Osteocyte (in vitro differentiated cells): Measurements from ENCODE around the gene ALDH1A3. TPM values are rescaled to one million over a fixed set of nuclear protein-coding genes. Genes with fewer than 3 reads are reported as not detected.

Experiments used
- DNase-seq: peaks from one replicate; pipeline ENCODE4 v3.0.0; 2021; ENCODE audit warnings: mixed read lengths; ENCODE audit not compliant: unreplicated experiment; ENCODE audit errors: extremely low spot score
- H3K27ac Mint-ChIP-seq: one replicate; pipeline ENCODE4 v1.8.0; 2021; ENCODE audit warnings: mild to moderate bottlenecking, mixed read lengths; ENCODE audit not compliant: unreplicated experiment
- H3K27me3 Mint-ChIP-seq: one replicate; pipeline ENCODE4 v1.8.0; 2021; ENCODE audit warnings: mixed read lengths; ENCODE audit not compliant: unreplicated experiment
- H3K36me3 Mint-ChIP-seq: one replicate; pipeline ENCODE4 v1.8.0; 2021; ENCODE audit warnings: mixed read lengths; ENCODE audit not compliant: unreplicated experiment
- H3K4me1 Mint-ChIP-seq: one replicate; pipeline ENCODE4 v1.8.0; 2021; ENCODE audit warnings: mixed read lengths; ENCODE audit not compliant: unreplicated experiment
- H3K4me3 Mint-ChIP-seq: one replicate; pipeline ENCODE4 v1.8.0; 2021; ENCODE audit warnings: mild to moderate bottlenecking, moderate library complexity, mixed read lengths; ENCODE audit not compliant: unreplicated experiment
- H3K9me3 Mint-ChIP-seq: one replicate; pipeline ENCODE4 v1.8.0; 2021; ENCODE audit warnings: mixed read lengths; ENCODE audit not compliant: unreplicated experiment
- total RNA-seq: library from RNA; stranded (reverse); gene quantifications from 2 replicates; pipeline ENCODE4 v1.2.1, GENCODE V29; 2021
- TF ChIP-seq, protein P1 (sequence below): fragments of 200-600 bp; sonication (generic); IDR thresholded peaks from 2 replicates; pipeline ENCODE4 v1.5.0; 2021; ENCODE audit warnings: antibody characterized with exemption, mild to moderate bottlenecking, moderate library complexity

ALDH1A3 gene
- total RNA-seq, 1 donor from 2014 or later: 0.30 TPM

DNA sequence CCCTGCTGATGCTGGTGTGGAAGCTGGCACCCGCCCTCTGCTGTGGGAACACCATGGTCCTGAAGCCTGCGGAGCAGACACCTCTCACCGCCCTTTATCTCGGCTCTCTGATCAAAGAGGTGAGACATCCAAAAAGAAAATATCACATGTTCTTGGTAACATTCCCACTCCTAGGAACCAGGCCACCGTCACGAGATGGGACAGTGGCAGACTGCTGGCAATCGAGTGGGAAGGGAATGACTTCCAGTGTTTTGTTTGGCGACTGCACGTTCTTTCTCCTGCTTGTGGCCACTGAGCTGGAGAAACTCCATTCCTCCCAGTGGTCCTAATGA lies 14.3 kb downstream of the ALDH1A3 start:
- no peaks in the 10 kb centered on the region for H3K27me3 Mint-ChIP-seq
- H3K4me1 Mint-ChIP-seq: peaks cover 18% of the 10 kb centered on the region
- DNase-seq: no peak
- no peaks in the 10 kb centered on the region for H3K36me3 Mint-ChIP-seq
- no peaks in the 10 kb centered on the region for H3K9me3 Mint-ChIP-seq
- no peak overlapping the region for H3K27ac Mint-ChIP-seq
- H3K4me3 Mint-ChIP-seq: no peak overlapping the region
- TF ChIP-seq, protein P1, sequence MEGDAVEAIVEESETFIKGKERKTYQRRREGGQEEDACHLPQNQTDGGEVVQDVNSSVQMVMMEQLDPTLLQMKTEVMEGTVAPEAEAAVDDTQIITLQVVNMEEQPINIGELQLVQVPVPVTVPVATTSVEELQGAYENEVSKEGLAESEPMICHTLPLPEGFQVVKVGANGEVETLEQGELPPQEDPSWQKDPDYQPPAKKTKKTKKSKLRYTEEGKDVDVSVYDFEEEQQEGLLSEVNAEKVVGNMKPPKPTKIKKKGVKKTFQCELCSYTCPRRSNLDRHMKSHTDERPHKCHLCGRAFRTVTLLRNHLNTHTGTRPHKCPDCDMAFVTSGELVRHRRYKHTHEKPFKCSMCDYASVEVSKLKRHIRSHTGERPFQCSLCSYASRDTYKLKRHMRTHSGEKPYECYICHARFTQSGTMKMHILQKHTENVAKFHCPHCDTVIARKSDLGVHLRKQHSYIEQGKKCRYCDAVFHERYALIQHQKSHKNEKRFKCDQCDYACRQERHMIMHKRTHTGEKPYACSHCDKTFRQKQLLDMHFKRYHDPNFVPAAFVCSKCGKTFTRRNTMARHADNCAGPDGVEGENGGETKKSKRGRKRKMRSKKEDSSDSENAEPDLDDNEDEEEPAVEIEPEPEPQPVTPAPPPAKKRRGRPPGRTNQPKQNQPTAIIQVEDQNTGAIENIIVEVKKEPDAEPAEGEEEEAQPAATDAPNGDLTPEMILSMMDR: no peak

GRCh38 chr15:100895721-100896120 lies 16.1 kb downstream of the ALDH1A3 start:
- H3K27ac Mint-ChIP-seq: no peak overlapping the region
- no peaks in the 10 kb centered on the region for H3K36me3 Mint-ChIP-seq
- DNase-seq: no peak
- H3K27me3 Mint-ChIP-seq: no peaks in the 10 kb centered on the region
- H3K9me3 Mint-ChIP-seq: no peaks in the 10 kb centered on the region
- H3K4me3 Mint-ChIP-seq: no peak overlapping the region
- TF ChIP-seq, protein P1: no peak
- peaks cover 10% of the 10 kb centered on the region for H3K4me1 Mint-ChIP-seq

DNA sequence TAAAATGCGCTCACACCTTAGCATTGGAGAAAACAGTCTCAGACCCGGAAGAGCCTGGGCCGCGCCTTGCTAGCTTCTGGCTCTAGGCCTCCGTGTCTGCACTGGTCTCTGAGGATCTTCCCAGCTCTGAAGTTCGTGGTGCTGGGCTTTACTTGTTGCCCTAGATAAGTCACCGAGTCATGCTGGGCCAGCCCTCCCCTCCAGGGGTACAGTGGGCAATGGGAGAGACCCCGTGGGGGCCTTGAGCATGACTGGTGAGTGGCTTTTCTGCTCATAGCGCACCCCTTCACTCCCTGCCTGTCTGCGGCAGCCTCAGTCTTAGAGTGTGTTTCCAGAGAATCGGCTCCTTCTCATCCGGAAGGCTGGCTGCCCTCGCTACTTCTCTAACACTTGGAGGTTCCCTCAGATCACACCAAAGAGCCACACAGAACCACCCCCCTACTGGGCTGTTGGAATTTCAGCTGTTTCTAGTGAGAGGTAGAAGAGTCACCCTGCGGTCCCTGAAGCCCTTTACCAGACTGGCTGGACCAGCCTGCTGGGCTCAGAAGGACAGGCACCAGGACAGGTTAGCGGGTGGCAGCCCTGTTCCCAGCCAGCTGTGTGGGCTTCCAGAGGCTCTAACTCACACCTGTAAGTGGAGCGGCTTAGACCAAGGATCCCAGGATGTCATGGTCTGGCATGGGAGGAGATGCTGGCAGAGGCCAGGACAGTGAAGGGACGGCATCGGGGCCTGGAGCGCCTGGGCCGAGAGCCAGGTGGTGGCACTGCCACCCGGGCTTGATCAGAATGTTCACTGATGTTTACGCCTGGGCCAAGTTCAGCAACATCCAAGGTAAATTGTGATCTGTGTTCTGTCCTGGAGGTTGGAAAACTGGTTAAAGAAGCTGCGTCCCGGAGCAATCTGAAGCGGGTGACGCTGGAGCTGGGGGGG lies 17.9 kb downstream of the ALDH1A3 start:
- Mint-ChIP-seq H3K27me3 (no peaks in the 10 kb centered on the region), H3K36me3 (no peaks in the 10 kb centered on the region), H3K4me1 (peaks cover 9% of the 10 kb centered on the region), H3K4me3 (no peak overlapping the region), H3K27ac (no peak overlapping the region), H3K9me3 (no peaks in the 10 kb centered on the region)
- no peak for DNase-seq
- TF ChIP-seq, protein P1: no peak

DNA sequence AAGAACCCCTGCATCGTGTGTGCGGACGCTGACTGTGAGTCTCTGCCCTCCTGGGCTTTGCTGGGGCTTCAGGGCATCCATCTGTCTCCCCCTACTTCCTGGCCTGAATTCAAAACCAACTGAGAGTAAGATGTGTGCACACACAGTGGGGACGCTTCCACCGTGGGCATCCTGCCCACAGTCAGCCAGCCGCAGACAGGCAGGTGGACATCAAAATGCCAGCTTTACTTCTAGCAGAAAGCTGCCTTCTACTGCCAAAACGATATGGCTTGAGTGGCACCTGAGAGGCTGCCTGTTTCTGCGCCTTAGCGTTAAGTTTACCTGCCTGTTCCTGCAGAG lies 18.5 kb downstream of the ALDH1A3 start:
- TF ChIP-seq, protein P1: no peak
- H3K27me3 Mint-ChIP-seq: no peaks in the 10 kb centered on the region
- peaks cover 15% of the 10 kb centered on the region for H3K4me1 Mint-ChIP-seq
- no peak overlapping the region for H3K27ac Mint-ChIP-seq
- no peak for DNase-seq
- H3K9me3 Mint-ChIP-seq: no peaks in the 10 kb centered on the region
- H3K36me3 Mint-ChIP-seq: no peaks in the 10 kb centered on the region
- no peak overlapping the region for H3K4me3 Mint-ChIP-seq

DNA sequence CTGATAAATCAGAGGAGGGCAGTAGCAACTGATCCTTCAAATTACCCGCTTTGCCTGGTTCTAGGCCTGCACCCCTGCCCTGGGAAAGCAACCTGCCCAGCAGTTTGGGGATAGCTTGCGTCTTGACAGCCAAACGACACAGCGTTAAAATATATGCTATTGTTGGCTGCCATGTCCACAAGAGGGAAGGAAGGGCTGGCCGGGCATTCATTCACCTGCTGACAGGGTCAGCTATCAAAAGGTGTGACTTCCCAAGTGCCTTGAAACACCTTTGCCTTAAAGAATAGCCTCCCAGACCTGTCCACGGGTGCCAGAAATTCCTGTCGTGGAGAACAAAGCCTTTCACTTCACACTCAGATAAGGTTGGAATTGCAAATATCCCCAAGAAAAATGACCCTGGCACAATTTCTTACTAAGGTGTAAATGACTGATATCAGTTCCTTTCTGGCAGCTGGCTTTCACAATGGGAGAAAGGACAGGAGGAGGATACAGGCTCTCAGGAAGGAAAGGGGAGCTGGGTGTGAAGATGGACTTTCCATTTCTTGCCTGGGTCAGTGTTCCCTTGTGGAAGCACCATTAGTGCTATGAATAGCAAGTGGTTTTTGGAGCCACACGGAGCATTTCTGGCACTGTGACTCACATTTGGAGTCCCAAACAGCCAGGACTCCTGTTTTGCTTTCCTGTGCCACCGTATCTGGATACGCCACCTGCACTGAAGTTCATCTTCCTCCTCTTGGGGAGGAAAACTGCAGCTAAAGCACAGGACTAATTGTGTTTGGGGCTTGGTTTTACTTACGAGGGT lies 19.2 kb downstream of the ALDH1A3 start:
- H3K4me3 Mint-ChIP-seq: no peak overlapping the region
- TF ChIP-seq, protein P1: no peak
- no peak for DNase-seq

More for the DNA sequence above, 19.2 kb downstream of the ALDH1A3 start:
- Mint-ChIP-seq H3K27ac (no peak overlapping the region), H3K36me3 (no peaks in the 10 kb centered on the region), H3K27me3 (no peaks in the 10 kb centered on the region), H3K9me3 (no peaks in the 10 kb centered on the region), H3K4me1 (peaks cover 17% of the 10 kb centered on the region)
